IPS DF 4.7 (cell line): ENCODE data around the gene HOXB5.

ENCODE experiments used
- DNase-seq: peaks from one replicate; pipeline ENCODE4 v3.0.0-alpha.2; 2013; ENCODE audit warnings: low spot score; ENCODE audit errors: extremely low read depth

The HOXB5 gene

GRCh38 chr17:48603959-48604769 is 10.6 kb upstream of the HOXB5 start:
- DNase-seq, result no peak

GRCh38 chr17:48601539-48602425 is 8.2 kb upstream of the HOXB5 start:
- DNase-seq, result no peak

- no peak for DNase-seq
Observed at GRCh38 chr17:48601207-48601538, 7.6 kb upstream of the HOXB5 start.

GRCh38 chr17:48600244-48601098 is 6.9 kb upstream of the HOXB5 start:
- no peak for DNase-seq

- no peak for DNase-seq
Observed at GRCh38 chr17:48599354-48599753, 5.8 kb upstream of the HOXB5 start.

GRCh38 chr17:48598736-48599135 is 5.2 kb upstream of the HOXB5 start:
- DNase-seq, result no peak

- DNase-seq, result no peak
Observed at GRCh38 chr17:48597778-48598631, 4.4 kb upstream of the HOXB5 start.

- no peak for DNase-seq
Observed at GRCh38 chr17:48597528-48597777, 3.9 kb upstream of the HOXB5 start.

- no peak for DNase-seq
Observed at GRCh38 chr17:48596735-48597527, 3.4 kb upstream of the HOXB5 start.

- no peak for DNase-seq
Observed at GRCh38 chr17:48596000-48596734, 2.6 kb upstream of the HOXB5 start.

GRCh38 chr17:48595278-48595999 is 1.9 kb upstream of the HOXB5 start:
- no peak for DNase-seq

- no peak for DNase-seq
Observed at GRCh38 chr17:48594538-48595277, 1.1 kb upstream of the HOXB5 start.

- no peak for DNase-seq
Observed at GRCh38 chr17:48593840-48594537, 410 bp upstream of the HOXB5 start.

- no peak for DNase-seq
Observed at GRCh38 chr17:48592577-48592976, 1.0 kb downstream of the HOXB5 start.

GRCh38 chr17:48592057-48592514 is 1.5 kb downstream of the HOXB5 start:
- DNase-seq, result no peak

- no peak for DNase-seq
Observed at GRCh38 chr17:48591255-48592056, 2.1 kb downstream of the HOXB5 start.
